ENCODE measurements around the gene SYNPO.

GRCh38 chr5:150618588-150619281, 21.7 kb upstream of the SYNPO start:
- TF ChIP-seq, protein P1, sequence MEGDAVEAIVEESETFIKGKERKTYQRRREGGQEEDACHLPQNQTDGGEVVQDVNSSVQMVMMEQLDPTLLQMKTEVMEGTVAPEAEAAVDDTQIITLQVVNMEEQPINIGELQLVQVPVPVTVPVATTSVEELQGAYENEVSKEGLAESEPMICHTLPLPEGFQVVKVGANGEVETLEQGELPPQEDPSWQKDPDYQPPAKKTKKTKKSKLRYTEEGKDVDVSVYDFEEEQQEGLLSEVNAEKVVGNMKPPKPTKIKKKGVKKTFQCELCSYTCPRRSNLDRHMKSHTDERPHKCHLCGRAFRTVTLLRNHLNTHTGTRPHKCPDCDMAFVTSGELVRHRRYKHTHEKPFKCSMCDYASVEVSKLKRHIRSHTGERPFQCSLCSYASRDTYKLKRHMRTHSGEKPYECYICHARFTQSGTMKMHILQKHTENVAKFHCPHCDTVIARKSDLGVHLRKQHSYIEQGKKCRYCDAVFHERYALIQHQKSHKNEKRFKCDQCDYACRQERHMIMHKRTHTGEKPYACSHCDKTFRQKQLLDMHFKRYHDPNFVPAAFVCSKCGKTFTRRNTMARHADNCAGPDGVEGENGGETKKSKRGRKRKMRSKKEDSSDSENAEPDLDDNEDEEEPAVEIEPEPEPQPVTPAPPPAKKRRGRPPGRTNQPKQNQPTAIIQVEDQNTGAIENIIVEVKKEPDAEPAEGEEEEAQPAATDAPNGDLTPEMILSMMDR (IDR thresholded peaks at IDR 0.05; ENCODE audit: insufficient read depth, low read length, poor library complexity, severe bottlenecking) = no peak
- TF ChIP-seq EZH2phosphoT487 (conservative IDR thresholded peaks at IDR 0.05; ENCODE audit: low read length) = no peak
